ENCODE results near the gene WDTC1. TPM values are rescaled to one million over a fixed set of nuclear protein-coding genes. Genes with fewer than 3 reads are reported as not detected.

WDTC1 gene
- total and polyA plus RNA-seq, 2 donors (not counting 1 experiment from before 2014, with no cell fraction given), result 32.5 to 69.1 TPM

DNA sequence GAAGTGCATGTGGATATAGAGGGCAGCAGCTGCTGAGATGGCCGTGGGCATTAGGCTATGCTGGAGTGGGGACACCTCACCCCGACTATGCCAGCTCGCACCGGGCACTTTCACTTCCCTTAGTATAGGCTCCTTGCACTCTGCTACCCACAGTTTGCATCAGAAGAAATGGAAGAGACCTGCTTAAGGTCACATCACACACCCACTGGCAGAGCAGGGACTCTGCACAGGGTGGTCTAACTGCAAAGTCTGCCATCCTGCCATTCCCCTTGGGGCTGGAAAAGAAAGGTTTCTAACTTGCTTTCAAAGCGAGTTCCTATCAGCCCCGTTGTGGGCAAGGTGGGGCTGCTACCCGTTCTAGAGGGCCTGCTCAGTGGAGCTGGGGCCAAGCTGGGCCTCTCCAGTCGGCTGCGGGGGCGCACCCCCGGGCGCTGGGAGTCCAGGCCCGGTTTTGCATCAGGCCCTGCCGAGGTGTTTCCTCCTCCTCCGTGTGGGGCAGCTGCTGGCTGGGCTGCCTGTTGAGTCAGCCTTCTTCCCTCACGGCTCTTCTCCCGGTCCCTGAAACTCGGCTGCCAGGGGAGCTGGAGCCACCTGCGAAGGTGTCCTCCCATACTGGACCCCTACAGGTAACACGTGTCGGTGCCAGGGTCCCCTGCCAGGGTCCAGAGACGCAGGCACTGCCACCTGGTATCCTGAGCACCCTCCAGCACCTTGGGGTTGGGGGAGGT is 107.3 kb downstream of the WDTC1 start, which contains the start of gene SYTL1:
SYTL1 (plus strand) TSS at position 498 of the 728 bp plus-strand sequence. CDS start 3,313 bp downstream, outside the sequence.
- Mint-ChIP-seq H3K4me3 (peak within 1 kb of the TSS; percentile 96), H3K4me1 (peaks cover 64% of the 10 kb centered on the region), H3K27me3 (no peaks in the 10 kb centered on the region), H3K27ac (peak within 1 kb of the TSS; percentile 98), H3K9me3 (ENCODE audit: insufficient read depth) (no peaks in the 10 kb centered on the region)
- TF ChIP-seq, protein P1, sequence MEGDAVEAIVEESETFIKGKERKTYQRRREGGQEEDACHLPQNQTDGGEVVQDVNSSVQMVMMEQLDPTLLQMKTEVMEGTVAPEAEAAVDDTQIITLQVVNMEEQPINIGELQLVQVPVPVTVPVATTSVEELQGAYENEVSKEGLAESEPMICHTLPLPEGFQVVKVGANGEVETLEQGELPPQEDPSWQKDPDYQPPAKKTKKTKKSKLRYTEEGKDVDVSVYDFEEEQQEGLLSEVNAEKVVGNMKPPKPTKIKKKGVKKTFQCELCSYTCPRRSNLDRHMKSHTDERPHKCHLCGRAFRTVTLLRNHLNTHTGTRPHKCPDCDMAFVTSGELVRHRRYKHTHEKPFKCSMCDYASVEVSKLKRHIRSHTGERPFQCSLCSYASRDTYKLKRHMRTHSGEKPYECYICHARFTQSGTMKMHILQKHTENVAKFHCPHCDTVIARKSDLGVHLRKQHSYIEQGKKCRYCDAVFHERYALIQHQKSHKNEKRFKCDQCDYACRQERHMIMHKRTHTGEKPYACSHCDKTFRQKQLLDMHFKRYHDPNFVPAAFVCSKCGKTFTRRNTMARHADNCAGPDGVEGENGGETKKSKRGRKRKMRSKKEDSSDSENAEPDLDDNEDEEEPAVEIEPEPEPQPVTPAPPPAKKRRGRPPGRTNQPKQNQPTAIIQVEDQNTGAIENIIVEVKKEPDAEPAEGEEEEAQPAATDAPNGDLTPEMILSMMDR (IDR thresholded peaks at IDR 0.05), result no peak
- no peak for TF ChIP-seq EZH2 (IDR thresholded peaks at IDR 0.05; ENCODE audit: borderline replicate concordance, insufficient read depth, low read depth, low read length, poor library complexity, severe bottlenecking)
- Histone ChIP-seq H2AFZ (ENCODE audit: insufficient read depth, low read depth, low read length, poor library complexity, severe bottlenecking) (peak within 1 kb of the TSS; percentile 84), H3K9me3 (ENCODE audit: control extremely low read depth in 1 of 3, control insufficient read depth in 2 of 3, insufficient read depth in 1 of 3, low read length in 2 of 3) (peaks cover 0 to 7% (median 0%) of the 10 kb centered on the region in 3 donors), H3K4me3 (ENCODE audit: control extremely low read depth in 1 of 5, extremely low read depth in 1 of 5, insufficient read depth in 1 of 5, low read depth in 2 of 5, low read length in 4 of 5) (peak within 1 kb of the TSS; percentile 61 to 89 (median 79)), H3K27me3 (replicated peaks in 1 of 4; ENCODE audit: control extremely low read depth in 1 of 4, control insufficient read depth in 3 of 4, insufficient read depth in 4 of 4, low read length in 3 of 4) (no peaks in the 10 kb centered on the region), H3K79me2 (ENCODE audit: control insufficient read depth, insufficient read depth, low read length) (peaks cover 41% of the 10 kb centered on the region), H3K4me2 (replicated peaks; ENCODE audit: low read depth, low read length, poor library complexity, severe bottlenecking) (peak within 1 kb of the TSS; percentile 89), H3K4me1 (ENCODE audit: control insufficient read depth in 2 of 2, insufficient read depth in 2 of 2, low read length in 2 of 2) (peaks cover 37 to 59% of the 10 kb centered on the region in 2 donors), H4K20me1 (ENCODE audit: control insufficient read depth, insufficient read depth, low read length, poor library complexity, severe bottlenecking) (no peaks in the 10 kb centered on the region), H3K36me3 (replicated peaks in 1 of 2; ENCODE audit: control extremely low read depth in 1 of 2, control insufficient read depth in 1 of 2, extremely low read depth in 1 of 2, insufficient read depth in 2 of 2, low read length in 1 of 2) (peaks cover 0 to 22% of the 10 kb centered on the region in 2 experiments), H3K9ac (ENCODE audit: low read length) (peak within 1 kb of the TSS; percentile 77), H3K27ac (ENCODE audit: low read length in 2 of 2) (peak within 1 kb of the TSS; percentile 85 to 88)
- 0% methylated on average over 18 of the region's 22 CpGs for WGBS (ENCODE audit: insufficient coverage)
- peak; percentile 89 for DNase-seq
- ChIA-PET POLR2A (interaction anchor here (0.7 to 2.1 kb wide), 10 partner anchors 8 to 791 kb away, joined by 3 to 16 read pairs (median 4); partner anchors contain the start of genes MAP3K6 and WASF2), CTCF (interaction anchor here (0.6 to 12.7 kb wide), 21 partner anchors 8 to 321 kb away, joined by 3 to 132 read pairs (median 4); partner anchors contain the start of gene MAP3K6)
- intact Hi-C loops (cut with micrococcal nuclease), result loop anchor here (1.0 kb wide), 4 partner anchors 8 to 24 kb away; partner anchors contain the start of gene TMEM222
- peak; percentile 78 for ATAC-seq (ENCODE audit: low read depth)

Data from B cell (primary cell).